Measurements from ENCODE around the gene CCDC18.

- TF ChIP-seq RARB (CRISPR knock-in tag; IDR thresholded peaks at IDR 0.05) (no peak), ZFP30 (CRISPR knock-in tag; IDR thresholded peaks at IDR 0.05) (no peak), ZFP3 (CRISPR knock-in tag; IDR thresholded peaks at IDR 0.05) (no peak), PATZ1 (CRISPR knock-in tag; IDR thresholded peaks at IDR 0.05; ENCODE audit: borderline replicate concordance) (no peak), CREB5 (CRISPR knock-in tag; IDR thresholded peaks at IDR 0.05; ENCODE audit: low read depth) (no peak), POU6F1 (CRISPR knock-in tag; IDR thresholded peaks at IDR 0.05; ENCODE audit: borderline replicate concordance, low read depth) (no peak), ZC3H10 (CRISPR knock-in tag; IDR thresholded peaks at IDR 0.05) (no peak), SNAI2 (CRISPR knock-in tag; IDR thresholded peaks at IDR 0.05) (no peak), TOX (CRISPR knock-in tag; IDR thresholded peaks at IDR 0.05; ENCODE audit: borderline replicate concordance) (no peak), PPARA (CRISPR knock-in tag; IDR thresholded peaks at IDR 0.05; ENCODE audit: borderline replicate concordance) (no peak)
Measured at GRCh38 chr1:93275634-93276295, 95.2 kb downstream of the CCDC18 start.
